ENCODE measurements around the gene PNMA1.

PNMA1 gene

DNA sequence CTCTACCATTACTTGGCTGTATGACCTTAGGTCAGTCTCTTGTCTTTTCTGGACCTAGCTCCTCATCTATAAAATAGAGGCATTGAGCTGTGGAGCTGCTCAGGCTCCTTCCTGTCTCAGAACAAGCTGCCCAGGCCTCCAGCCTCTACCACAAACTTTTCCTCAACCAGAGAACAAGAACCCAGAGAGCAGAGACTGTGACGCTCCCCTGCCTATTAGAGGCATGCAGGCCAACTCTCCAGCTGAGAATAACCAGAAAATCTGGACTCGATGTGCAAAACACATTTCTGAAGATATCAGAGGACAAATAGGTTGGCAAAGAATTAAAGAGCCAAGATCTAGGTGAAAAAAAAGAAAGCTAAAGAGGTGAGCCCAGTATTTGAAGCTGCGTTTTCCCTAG, 17.8 kb upstream of the PNMA1 start:
- DNase-seq, result no peak

GRCh38 chr14:73731111-73731510, 16.9 kb upstream of the PNMA1 start:
- no peak for DNase-seq

DNA sequence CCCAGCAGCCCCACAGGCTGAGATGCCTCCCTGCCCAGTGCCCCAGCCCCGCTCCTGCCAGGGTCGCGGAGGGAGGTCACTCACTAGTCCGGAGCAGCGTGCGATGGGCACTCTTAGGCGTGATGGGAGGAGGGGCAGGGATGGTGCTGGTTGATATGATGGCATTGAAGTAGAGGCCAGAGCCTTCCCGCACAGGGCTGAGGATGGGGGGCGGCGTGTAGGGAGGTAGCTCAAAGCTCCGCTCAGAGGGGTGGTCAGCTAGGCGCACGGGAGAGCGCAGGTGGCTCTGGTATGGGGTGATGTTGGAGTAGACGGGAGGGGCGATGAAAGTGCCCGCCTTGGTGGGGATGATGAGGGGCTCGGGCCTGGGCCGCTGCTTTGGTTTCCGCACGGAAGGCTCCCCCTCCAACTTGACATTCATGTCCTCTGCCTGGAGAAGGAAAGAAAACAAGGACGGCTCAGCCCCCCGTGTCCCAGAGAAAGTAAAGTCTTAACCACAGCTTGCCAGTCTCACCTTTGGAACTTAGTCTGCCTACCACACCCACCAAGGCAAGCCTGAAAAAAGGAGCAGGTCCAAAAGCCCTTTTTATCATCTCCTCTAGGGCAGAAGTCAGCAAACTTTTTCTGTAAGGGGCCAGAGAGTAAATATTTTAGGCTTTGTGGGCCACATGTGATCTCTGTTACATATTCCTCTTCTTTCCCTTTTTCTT, 15.5 kb upstream of the PNMA1 start:
- DNase-seq, result no peak

GRCh38 chr14:73728717-73729330, 14.6 kb upstream of the PNMA1 start:
- DNase-seq, result peak; percentile 83 to 87

DNA sequence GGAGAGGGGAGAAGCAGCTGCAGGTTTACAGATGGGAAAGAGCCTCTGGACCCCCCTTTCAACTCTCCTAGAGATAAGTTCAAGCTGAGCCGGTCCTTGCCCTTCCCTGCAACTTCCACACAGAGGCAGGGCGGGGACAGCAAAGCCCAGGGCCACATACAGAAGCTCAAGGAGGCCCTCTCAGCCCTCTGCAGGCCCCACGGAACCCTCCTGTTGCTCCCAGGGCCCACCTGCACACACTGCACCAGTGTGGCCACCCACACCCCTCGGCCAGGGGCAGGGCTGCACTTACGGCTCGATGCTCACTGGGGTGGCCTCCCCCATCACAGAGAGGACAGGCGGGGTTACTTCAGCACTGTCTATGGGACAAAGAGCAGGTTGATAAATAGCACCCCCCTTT, 13.0 kb upstream of the PNMA1 start:
- DNase-seq, result no peak

DNA sequence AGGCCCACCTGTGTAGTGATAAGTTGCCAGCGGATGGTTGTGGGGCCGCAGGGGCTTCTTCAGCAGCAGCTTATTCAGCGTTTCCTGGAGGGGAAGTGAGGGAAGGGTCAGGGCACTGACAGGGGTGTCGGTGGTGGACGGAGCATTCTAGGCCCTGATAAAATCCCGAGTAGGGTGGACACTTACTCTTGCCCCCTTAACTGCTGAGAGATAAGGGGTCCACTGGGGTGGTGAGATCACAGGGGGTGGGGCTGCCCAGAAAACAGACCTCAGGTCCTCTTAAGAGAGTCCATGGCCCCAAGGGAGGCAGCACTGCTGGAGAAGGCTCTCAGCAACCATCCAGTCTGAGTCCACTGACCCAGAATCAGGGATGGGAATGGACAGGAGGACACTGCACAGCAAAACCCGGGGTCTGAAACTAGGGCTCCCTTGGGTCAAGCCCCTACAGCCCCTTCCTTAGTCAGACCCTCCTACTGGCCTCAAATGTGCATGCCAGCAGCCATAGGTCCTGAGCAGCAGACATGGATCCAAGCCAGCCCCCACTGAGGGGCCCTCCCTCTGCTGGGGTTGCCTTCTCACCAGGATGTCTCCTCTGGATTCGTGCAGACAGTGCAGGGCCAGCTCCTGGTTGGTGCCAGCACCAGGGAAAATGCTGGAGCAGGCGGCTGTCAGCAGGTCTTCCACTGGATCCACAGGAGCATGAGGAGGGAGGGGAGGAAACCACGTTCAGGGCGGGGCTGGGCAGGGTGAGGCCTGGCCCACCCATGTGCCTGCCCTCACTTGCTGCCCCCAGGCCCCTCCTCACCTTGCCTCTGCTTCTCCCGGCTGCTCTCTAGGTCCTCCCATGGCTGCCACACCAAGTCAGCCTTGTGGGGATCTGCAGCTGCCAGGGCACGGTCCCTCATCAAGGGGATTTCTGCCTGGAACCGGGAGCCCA, 12.1 kb upstream of the PNMA1 start:
- DNase-seq, result no peak

- no peak for DNase-seq
Measured at GRCh38 chr14:73725116-73726024, 11.2 kb upstream of the PNMA1 start.

GRCh38 chr14:73724696-73725095, 10.5 kb upstream of the PNMA1 start:
- no peak for DNase-seq

- no peak for DNase-seq
Measured at GRCh38 chr14:73723797-73724661, 9.8 kb upstream of the PNMA1 start.

GRCh38 chr14:73723406-73723796, 9.2 kb upstream of the PNMA1 start:
- DNase-seq, result no peak

DNA sequence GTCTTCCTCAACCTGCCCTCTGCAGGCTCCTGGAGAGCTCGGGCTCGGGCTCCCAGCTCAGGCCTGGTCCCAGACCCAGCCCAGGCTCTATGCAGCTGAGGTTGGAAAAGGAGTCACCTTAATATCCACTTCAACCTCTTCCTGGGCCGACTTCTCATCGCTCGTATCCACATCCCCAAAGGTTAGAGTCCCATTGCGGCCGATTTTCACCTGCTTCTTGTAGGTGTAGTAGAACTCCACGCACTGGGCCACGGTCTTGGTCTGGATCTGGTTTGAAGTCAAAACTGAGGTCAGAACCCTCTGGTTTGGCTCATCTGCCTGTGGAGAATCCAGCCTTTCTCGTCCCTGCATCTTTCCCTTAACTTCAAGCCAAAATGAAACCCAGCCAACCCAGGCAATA, 8.4 kb upstream of the PNMA1 start:
- DNase-seq, result no peak

GRCh38 chr14:73721101-73721821, 7.1 kb upstream of the PNMA1 start:
- no peak for DNase-seq

GRCh38 chr14:73720636-73721035, 6.5 kb upstream of the PNMA1 start:
- DNase-seq, result no peak

DNA sequence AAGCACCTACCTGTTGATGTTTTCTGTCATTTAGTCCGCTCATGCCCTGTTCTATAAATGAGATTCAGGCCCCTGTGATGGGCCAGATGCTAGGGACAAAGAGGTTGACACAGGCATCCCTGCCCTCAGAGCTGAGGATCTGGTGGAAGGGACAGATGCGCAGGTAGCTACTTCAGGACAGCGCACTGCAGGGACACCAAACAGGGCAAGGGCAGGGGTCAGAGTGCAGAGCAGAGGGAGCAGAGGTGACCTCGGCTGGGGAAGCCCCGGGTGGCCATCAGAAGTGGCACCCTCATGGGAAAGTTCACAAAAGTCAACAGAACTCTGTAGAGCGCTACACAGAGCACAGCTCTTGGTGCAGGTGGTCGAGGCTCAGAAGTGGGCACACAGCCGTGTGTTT, 5.6 kb upstream of the PNMA1 start:
- no peak for DNase-seq

- DNase-seq, result no peak
Measured at GRCh38 chr14:73719361-73719760, 5.2 kb upstream of the PNMA1 start.

- DNase-seq, result no peak
Measured at GRCh38 chr14:73718418-73719251, 4.5 kb upstream of the PNMA1 start.

- no peak for DNase-seq
Measured at GRCh38 chr14:73717711-73718417, 3.7 kb upstream of the PNMA1 start.

DNA sequence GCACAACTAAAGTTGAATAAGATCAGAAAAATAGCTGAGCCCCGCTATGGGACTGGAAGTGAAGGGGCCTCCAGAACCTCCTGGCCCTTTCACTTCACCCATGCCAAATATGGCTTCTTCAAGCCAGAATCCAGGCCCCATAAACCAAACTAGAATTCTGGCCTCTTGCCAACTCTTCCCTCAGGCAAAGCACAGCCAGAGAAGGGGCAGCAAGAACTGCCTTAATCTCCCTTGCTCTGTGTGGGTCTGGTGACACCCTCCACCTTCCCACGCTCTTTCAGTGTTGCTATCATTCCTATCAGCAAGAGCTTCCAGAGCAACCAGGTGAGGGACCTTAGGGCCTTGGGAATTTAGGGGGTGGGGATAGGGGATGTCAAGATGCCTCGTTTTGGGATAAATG, 3.1 kb upstream of the PNMA1 start:
- DNase-seq, result no peak

GRCh38 chr14:73715707-73716106, 1.5 kb upstream of the PNMA1 start:
- no peak for DNase-seq

All from CD4-positive, alpha-beta T cell treated with Interleukin-1 beta for 1 hour (primary cell).